K562 (cell line): ENCODE results near the gene COL1A1. TPM values are rescaled to one million over a fixed set of nuclear protein-coding genes. Genes with fewer than 3 reads are reported as not detected.

Source experiments
- ATAC-seq: fragments of 200-7000 bp; cut with Tn5 transposase; 3 replicates; pipeline ENCODE4 v1.9.1; 2020; ENCODE audit warnings: moderate library complexity
- BruUV-seq: library from RNA; stranded (reverse); fragments of 400-500 nt; replicated peaks from 2 replicates; lab custom pipeline; 2021; lab: Mats Ljungman, UMichigan
- CTCF ChIA-PET: fragments of 300-600 bp; formaldehyde crosslinking; extraction: SDS; loops from one replicate; lab custom pipeline; 2021; ENCODE audit warnings: low intra/inter-chr PET ratio; lab: Yijun Ruan, JAX
- POLR2A ChIA-PET: fragments of 300-600, 350-650 bp; sonication (Branson Sonifier 250); formaldehyde crosslinking; extraction: SDS; loops from one replicate; lab custom pipeline; 2021; ENCODE audit warnings: antibody characterized with exemption, inconsistent platforms; lab: Yijun Ruan, JAX
- DNase-seq, 4 experiments: peaks; one replicate each; pipeline versions ENCODE4 v3.0.0 to v3.0.0-alpha.2; 2011 to 2018; ENCODE audit warnings: low spot score in 3 of 4, mixed read lengths in 3 of 4; ENCODE audit errors: extremely low read depth in 1 of 4
- FAIRE-seq: peaks from 2 replicates; lab custom pipeline; 2011; peaks lifted over from hg19 to GRCh38; lab: Jason Lieb, UNC
- H2AFZ ChIP-seq: 2 replicates; pipeline ENCODE4 v1.6.0; 2011; ENCODE audit warnings: low read depth, low read length, control low read depth, inconsistent platforms
- H3K27ac ChIP-seq: fragments of 200-600 bp; 3 replicates; pipeline ENCODE4 v1.8.0; 2011; ENCODE audit warnings: low read depth, mild to moderate bottlenecking, control low read depth, inconsistent platforms, low read length, moderate library complexity, mixed read lengths; ENCODE audit errors: extremely low read depth
- H3K27me3 ChIP-seq, 2 experiments: fragments of 300-600 bp in 1 of 2; 2 replicates in 1 of 2; 3 replicates in 1 of 2; pipeline versions ENCODE4 v1.6.0 to v1.8.0; 2011; ENCODE audit warnings: inconsistent platforms in 2 of 2, low read length in 2 of 2, mild to moderate bottlenecking in 1 of 2, mixed read lengths in 1 of 2, moderate library complexity in 1 of 2; ENCODE audit not compliant: control insufficient read depth in 2 of 2, insufficient read depth in 2 of 2
- H3K36me3 ChIP-seq: fragments of 300-600 bp; 3 replicates; pipeline ENCODE4 v1.8.0; 2011; ENCODE audit warnings: mild to moderate bottlenecking, low read length, inconsistent platforms; ENCODE audit not compliant: control insufficient read depth, insufficient read depth
- H3K4me1 ChIP-seq, 2 experiments: fragments of 200-600 bp in 1 of 2; replicated peaks in 1 of 2; 2 replicates in 1 of 2; 3 replicates in 1 of 2; pipeline versions ENCODE4 v1.5.1 to v1.8.0; 2011; ENCODE audit warnings: inconsistent platforms in 2 of 2, low read length in 2 of 2, mild to moderate bottlenecking in 1 of 2, mixed read lengths in 1 of 2, moderate library complexity in 1 of 2; ENCODE audit not compliant: control insufficient read depth in 2 of 2, insufficient read depth in 2 of 2
- H3K4me2 ChIP-seq: 2 replicates; pipeline ENCODE4 v1.6.1; 2011; ENCODE audit warnings: low read length, control low read depth, inconsistent platforms, mixed read lengths; ENCODE audit not compliant: insufficient read depth
- H3K4me3 ChIP-seq: fragments of 200-600 bp; sonication (generic), shearing (Covaris generic); 2 replicates; pipeline ENCODE4 v1.5.1; 2016; ENCODE audit warnings: control low read depth, inconsistent platforms
- H3K79me2 ChIP-seq: fragments of 200-600 bp; 3 replicates; pipeline ENCODE4 v1.8.0; 2011; ENCODE audit warnings: low read length, inconsistent platforms; ENCODE audit not compliant: control insufficient read depth, insufficient read depth
- H3K9ac ChIP-seq, 2 experiments: 2 replicates each; pipeline versions ENCODE4 v1.6.0 to v1.6.1; 2011; ENCODE audit warnings: low read depth in 2 of 2, low read length in 2 of 2, control low read depth in 1 of 2, inconsistent platforms in 1 of 2, mild to moderate bottlenecking in 1 of 2, mixed read lengths in 1 of 2; ENCODE audit not compliant: insufficient read depth in 1 of 2
- H3K9me1 ChIP-seq: one replicate; pipeline ENCODE4 v1.6.0; 2011; ENCODE audit warnings: inconsistent platforms, mild to moderate bottlenecking, low read length, moderate library complexity; ENCODE audit not compliant: control insufficient read depth, insufficient read depth
- H3K9me3 ChIP-seq: replicated peaks from 2 replicates; pipeline ENCODE4 v1.5.1; 2011; ENCODE audit warnings: low read depth, low read length, inconsistent platforms; ENCODE audit not compliant: control insufficient read depth, insufficient read depth
- H4K20me1 ChIP-seq: replicated peaks from 2 replicates; pipeline ENCODE4 v1.6.1; 2011; ENCODE audit warnings: low read length, inconsistent platforms, mixed read lengths; ENCODE audit not compliant: control insufficient read depth, insufficient read depth
- ATF1 ChIP-seq, 2 experiments: fragments of 450-650 bp in 1 of 2; IDR thresholded peaks; 2 replicates each; pipeline ENCODE4 v1.6.1; 2016; ENCODE audit warnings: missing compliant biosample characterization in 1 of 2, missing genetic modification characterization in 1 of 2
- E2F1 ChIP-seq: sonication (generic); formaldehyde crosslinking; IDR thresholded peaks from 2 replicates; pipeline ENCODE4 v1.8.1; 2023; ENCODE audit warnings: mild to moderate bottlenecking, missing genetic modification reagents, moderate library complexity
- GATAD2B ChIP-seq: fragments of 450-650 bp; IDR thresholded peaks from 2 replicates; pipeline ENCODE4 v1.6.1; 2017; ENCODE audit warnings: mild to moderate bottlenecking, borderline replicate concordance
- GTF2B ChIP-seq: IDR thresholded peaks from 2 replicates; pipeline ENCODE4 v1.6.1; 2011; ENCODE audit not compliant: insufficient read length; ENCODE audit errors: extremely low read depth
- HEY1 ChIP-seq: fragments of 250-450 bp; sonication (Bioruptor Pico); IDR thresholded peaks from 2 replicates; pipeline ENCODE4 v1.5.0; 2020; ENCODE audit warnings: mild to moderate bottlenecking, moderate library complexity, borderline replicate concordance
- MED1 ChIP-seq: sonication (generic); formaldehyde crosslinking; IDR thresholded peaks from 2 replicates; pipeline ENCODE4 v1.8.1; 2023; ENCODE audit warnings: missing genetic modification reagents, borderline replicate concordance
- ZSCAN32 ChIP-seq: fragments of 450-650 bp; formaldehyde crosslinking; IDR thresholded peaks from 2 replicates; pipeline ENCODE4 v1.4.0; 2020; ENCODE audit warnings: mild to moderate bottlenecking, moderate library complexity
- WGBS: fragments of 100-300 bp; shearing (Covaris generic); methylation state at CpG from one replicate; pipeline ENCODE4 v1.1.6; 2016; ENCODE audit warnings: low coverage, mixed read lengths; ENCODE audit not compliant: insufficient coverage; ENCODE audit errors: missing lambda C conversion rate; 5-methylcytosine and 5-hydroxymethylcytosine counted together
- in situ Hi-C: fragments of 300-500 bp; cut with MboI; formaldehyde crosslinking; loops from 4 replicates; pipeline ENCODE4 v1.15.0; 2018; ENCODE audit warnings: inconsistent platforms, mixed read lengths
- intact Hi-C: fragments of 100-400 bp; cut with micrococcal nuclease; formaldehyde crosslinking; loops from 2 replicates; pipeline ENCODE4 v1.14.2; 2022
- polyA plus RNA-seq, 8 experiments: library from polyadenylated mRNA; depleted of rRNA in 4 of 8; stranded (reverse) in 5 of 8; unstranded in 3 of 8; fragments of >200 nt; fragmentation: Nextera tagmentation in 2 of 8; fragmentation: Illumina TruSeq in 1 of 8; extraction: Ambion mirVana in 2 of 8; extraction: Trizol in 1 of 8; gene quantifications; 2 replicates each; pipeline versions ENCODE4 v1.2.1 to v1.2.3, GENCODE V29; 2011 to 2014; ENCODE audit warnings: inconsistent platforms in 1 of 8, missing spikeins in 1 of 8
- total RNA-seq, 7 experiments: library from RNA; depleted of rRNA in 6 of 7; stranded (reverse); fragments of >200 nt in 6 of 7; fragmentation: Illumina TruSeq in 2 of 7; extraction: Trizol in 2 of 7; gene quantifications; 2 replicates each; pipeline versions ENCODE4 v1.2.1 to v1.2.3, GENCODE V29; 2011 to 2021; ENCODE audit warnings: low replicate concordance in 1 of 7
- TF ChIP-seq, protein P1 (sequence below): sonication (generic); formaldehyde crosslinking; IDR thresholded peaks from 2 replicates; pipeline ENCODE4 v1.8.0; 2022; ENCODE audit warnings: mild to moderate bottlenecking, low read depth, missing genetic modification reagents

Gene COL1A1
- total and polyA plus RNA-seq, 9 of the 15 experiments (the other 6 are each of a cell fraction or from before 2014, with no cell fraction given), result 0.04 to 3.4 (median 0.18) TPM

DNA sequence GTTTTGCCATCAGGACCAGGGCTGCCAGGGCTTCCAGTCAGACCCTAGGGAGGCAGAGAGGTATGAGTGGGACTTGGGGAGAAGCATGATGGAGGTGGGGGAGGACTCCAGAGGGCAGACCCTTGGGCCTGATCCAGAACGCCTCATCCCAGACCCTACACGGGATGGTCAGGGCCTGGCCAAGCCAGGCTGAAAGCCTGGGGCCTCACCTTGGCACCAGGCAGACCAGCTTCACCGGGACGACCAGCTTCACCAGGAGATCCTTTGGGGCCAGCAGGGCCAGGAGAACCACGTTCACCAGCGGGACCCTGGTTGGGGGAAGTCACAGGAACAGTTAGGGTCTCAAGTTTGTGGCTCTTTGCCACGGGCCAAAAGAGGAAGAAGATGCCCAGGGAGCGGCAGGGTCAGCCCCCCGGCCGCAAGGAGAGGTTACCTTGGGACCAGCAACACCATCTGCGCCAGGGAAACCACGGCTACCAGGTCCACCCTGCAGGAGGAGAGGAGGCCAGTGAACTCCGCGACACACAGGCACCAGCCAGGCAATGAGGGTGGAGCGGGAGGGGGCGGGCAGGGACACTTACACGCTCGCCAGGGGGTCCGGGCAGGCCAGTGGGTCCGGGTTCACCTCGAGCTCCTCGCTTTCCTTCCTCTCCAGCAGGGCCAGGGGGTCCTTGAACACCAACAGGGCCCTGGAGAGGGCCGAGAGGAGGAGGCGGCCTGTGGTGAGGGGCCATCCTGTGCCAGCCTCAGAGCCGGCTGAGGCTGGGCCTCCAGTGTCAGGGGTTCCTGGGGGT, 7.1 kb downstream of the COL1A1 start:
- no peak overlapping the region for H3K9ac ChIP-seq
- CTCF ChIA-PET, result interaction anchor here (0.7 kb wide), 1 partner anchor 25 kb away, joined by 3 read pairs; no protein-coding TSS in a partner anchor

More for the DNA sequence above, 7.1 kb downstream of the COL1A1 start:
- no peaks in the 10 kb centered on the region for H3K36me3 ChIP-seq
- BruUV-seq, result no TSS peak
- H3K27ac ChIP-seq, result no peak overlapping the region
- ATAC-seq, result no peak
- H3K79me2 ChIP-seq, result no peaks in the 10 kb centered on the region
- TF ChIP-seq GTF2B (no peak), HEY1 (no peak), GATAD2B (no peak), MED1 (CRISPR knock-in tag) (no peak), ATF1 (CRISPR knock-in tag; IDR thresholded peaks at IDR 0.05) (no peak), ATF1 (tag; IDR thresholded peaks at IDR 0.05) (no peak), E2F1 (CRISPR knock-in tag) (no peak), ZSCAN32 (CRISPR knock-in tag) (no peak)
- TF ChIP-seq, protein P1, sequence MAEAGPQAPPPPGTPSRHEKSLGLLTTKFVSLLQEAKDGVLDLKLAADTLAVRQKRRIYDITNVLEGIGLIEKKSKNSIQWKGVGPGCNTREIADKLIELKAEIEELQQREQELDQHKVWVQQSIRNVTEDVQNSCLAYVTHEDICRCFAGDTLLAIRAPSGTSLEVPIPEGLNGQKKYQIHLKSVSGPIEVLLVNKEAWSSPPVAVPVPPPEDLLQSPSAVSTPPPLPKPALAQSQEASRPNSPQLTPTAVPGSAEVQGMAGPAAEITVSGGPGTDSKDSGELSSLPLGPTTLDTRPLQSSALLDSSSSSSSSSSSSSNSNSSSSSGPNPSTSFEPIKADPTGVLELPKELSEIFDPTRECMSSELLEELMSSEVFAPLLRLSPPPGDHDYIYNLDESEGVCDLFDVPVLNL, result no peak
- H3K4me3 ChIP-seq, result no peak overlapping the region
- H4K20me1 ChIP-seq, result peaks cover 7% of the 10 kb centered on the region; the same call in 1 of the 2 replicates
- no peak for FAIRE-seq
- in situ Hi-C loops, result no loop called here
- intact Hi-C loops, result no loop called here
- POLR2A ChIA-PET, result no interaction called here
- H3K27me3 ChIP-seq, result peaks cover 34 to 71% of the 10 kb centered on the region in 2 experiments; a peak in 4 of 5 replicates
- no peak overlapping the region for H2AFZ ChIP-seq
- no peaks in the 10 kb centered on the region for H3K9me1 ChIP-seq
- WGBS, result 0% methylated on average over 22 of the region's 25 CpGs
- H3K4me1 ChIP-seq, result peaks cover 0 to 2% of the 10 kb centered on the region in 2 experiments; a peak in 1 of 5 replicates
- H3K4me2 ChIP-seq, result no peak overlapping the region
- no peaks in the 10 kb centered on the region for H3K9me3 ChIP-seq
- DNase-seq, result no peak
